Breast epithelium (tissue), 3 donors: Measurements from ENCODE around the gene ANKRD17.

ENCODE experiments used
- POLR2A ChIP-seq: fragments of 450-650 bp; IDR thresholded peaks from one replicate; pipeline ENCODE4 v1.6.1; 2016; ENCODE audit warnings: antibody characterized with exemption, mild to moderate bottlenecking, moderate library complexity
- TF ChIP-seq, protein P1 (sequence below), 3 donors: fragments of 450-650 bp; IDR thresholded peaks; one replicate each; pipeline ENCODE4 v1.5.1; 2016 to 2017; ENCODE audit warnings: antibody characterized with exemption in 3 of 3, mild to moderate bottlenecking in 3 of 3, moderate library complexity in 3 of 3

DNA sequence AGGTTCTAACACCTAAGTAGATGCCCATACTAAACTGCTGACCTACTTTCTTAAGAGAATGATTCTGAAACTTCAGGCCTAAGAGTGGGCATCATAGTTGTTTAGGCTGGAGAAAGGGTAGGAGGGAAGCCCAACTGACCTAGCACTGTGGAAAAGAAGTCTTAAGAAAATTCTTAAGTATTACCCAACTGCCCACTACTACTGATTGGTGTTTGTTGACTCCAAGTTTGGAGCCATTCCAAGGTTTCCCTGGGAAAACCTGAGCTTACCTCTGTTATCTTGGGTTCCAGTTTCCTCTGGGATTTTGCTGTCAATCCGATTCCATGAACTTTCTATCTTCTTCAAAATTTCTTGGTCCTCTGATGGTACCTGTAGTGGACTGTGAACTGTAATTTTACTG, 23.9 kb downstream of the ANKRD17 start:
- TF ChIP-seq POLR2A: no peak
- TF ChIP-seq, protein P1, sequence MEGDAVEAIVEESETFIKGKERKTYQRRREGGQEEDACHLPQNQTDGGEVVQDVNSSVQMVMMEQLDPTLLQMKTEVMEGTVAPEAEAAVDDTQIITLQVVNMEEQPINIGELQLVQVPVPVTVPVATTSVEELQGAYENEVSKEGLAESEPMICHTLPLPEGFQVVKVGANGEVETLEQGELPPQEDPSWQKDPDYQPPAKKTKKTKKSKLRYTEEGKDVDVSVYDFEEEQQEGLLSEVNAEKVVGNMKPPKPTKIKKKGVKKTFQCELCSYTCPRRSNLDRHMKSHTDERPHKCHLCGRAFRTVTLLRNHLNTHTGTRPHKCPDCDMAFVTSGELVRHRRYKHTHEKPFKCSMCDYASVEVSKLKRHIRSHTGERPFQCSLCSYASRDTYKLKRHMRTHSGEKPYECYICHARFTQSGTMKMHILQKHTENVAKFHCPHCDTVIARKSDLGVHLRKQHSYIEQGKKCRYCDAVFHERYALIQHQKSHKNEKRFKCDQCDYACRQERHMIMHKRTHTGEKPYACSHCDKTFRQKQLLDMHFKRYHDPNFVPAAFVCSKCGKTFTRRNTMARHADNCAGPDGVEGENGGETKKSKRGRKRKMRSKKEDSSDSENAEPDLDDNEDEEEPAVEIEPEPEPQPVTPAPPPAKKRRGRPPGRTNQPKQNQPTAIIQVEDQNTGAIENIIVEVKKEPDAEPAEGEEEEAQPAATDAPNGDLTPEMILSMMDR (IDR thresholded peaks at IDR 0.05): no peak
